SU-DHL-6 (cell line): ENCODE measurements around the gene EPB41L4A.

Experiments
- H2AFZ ChIP-seq: fragments of 200-600 bp; sonication (generic); 2 replicates; pipeline ENCODE4 v1.6.1; 2014; ENCODE audit warnings: low read depth, mild to moderate bottlenecking, moderate library complexity, mixed read lengths, antibody characterized with exemption, low read length; ENCODE audit not compliant: severe bottlenecking
- H3F3A ChIP-seq: fragments of 200-600 bp; shearing (Covaris generic); 2 replicates; pipeline ENCODE4 v1.6.0; 2016; ENCODE audit warnings: antibody characterized with exemption, mild to moderate bottlenecking; ENCODE audit not compliant: insufficient read depth
- H3K27ac ChIP-seq: fragments of 200-600 bp; sonication (generic); 2 replicates; pipeline ENCODE4 v1.5.1; 2016; ENCODE audit warnings: low read depth, mild to moderate bottlenecking, low read length, moderate library complexity, mixed read lengths
- H3K27me3 ChIP-seq: fragments of 200-600 bp; sonication (generic), shearing (Covaris generic); 2 replicates; pipeline ENCODE4 v1.6.0; 2014; ENCODE audit warnings: mild to moderate bottlenecking, low read length
- H3K36me3 ChIP-seq: fragments of 200-600 bp; sonication (generic); 2 replicates; pipeline ENCODE4 v1.6.1; 2014; ENCODE audit warnings: mild to moderate bottlenecking, low read length, mixed read lengths
- H3K4me2 ChIP-seq: fragments of 300-600, 200-600 bp; shearing (Covaris generic), sonication (generic); 2 replicates; pipeline ENCODE4 v1.6.0; 2014; ENCODE audit warnings: low read length, low read depth, mild to moderate bottlenecking; ENCODE audit not compliant: poor library complexity, severe bottlenecking
- H3K4me3 ChIP-seq: fragments of 200-600 bp; sonication (generic); 2 replicates; pipeline ENCODE4 v1.5.1; 2014; ENCODE audit warnings: antibody characterized with exemption, low read length, mild to moderate bottlenecking, mixed read lengths; ENCODE audit not compliant: insufficient read depth, poor library complexity, severe bottlenecking
- H3K79me2 ChIP-seq: fragments of 200-600 bp; sonication (generic); 2 replicates; pipeline ENCODE4 v1.6.1; 2014; ENCODE audit warnings: mild to moderate bottlenecking, low read length, moderate library complexity; ENCODE audit not compliant: insufficient read depth
- H3K9ac ChIP-seq: fragments of 200-600 bp; sonication (generic); 2 replicates; pipeline ENCODE4 v1.7.0; 2014; ENCODE audit warnings: mild to moderate bottlenecking, low read length
- H3K9me2 ChIP-seq: fragments of 200-600 bp; sonication (generic); replicated peaks from 2 replicates; pipeline ENCODE4 v1.6.1; 2014; ENCODE audit warnings: low read length; ENCODE audit not compliant: insufficient read depth
- H3K9me3 ChIP-seq: fragments of 200-600 bp; sonication (generic); 2 replicates; pipeline ENCODE4 v1.6.1; 2014; ENCODE audit warnings: low read length, mixed read lengths; ENCODE audit not compliant: insufficient read depth
- H4K20me1 ChIP-seq: fragments of 200-600 bp; sonication (generic); 2 replicates; pipeline ENCODE4 v1.6.1; 2014; ENCODE audit warnings: low read depth, mild to moderate bottlenecking, antibody characterized with exemption, low read length, moderate library complexity, mixed read lengths
- EZH2phosphoT487 ChIP-seq: fragments of 200-600 bp; sonication (generic), shearing (Covaris generic); conservative IDR thresholded peaks from 2 replicates; pipeline ENCODE4 v1.6.1; 2018; ENCODE audit warnings: mild to moderate bottlenecking, antibody characterized with exemption, low read length, moderate library complexity, mixed read lengths
- TF ChIP-seq, protein P1 (sequence below): fragments of 200-600 bp; sonication (generic); IDR thresholded peaks from one replicate; pipeline ENCODE4 v1.5.1; 2017; ENCODE audit warnings: antibody characterized with exemption, mild to moderate bottlenecking, low read length, moderate library complexity; ENCODE audit not compliant: insufficient read depth, poor library complexity, severe bottlenecking

The EPB41L4A gene

DNA sequence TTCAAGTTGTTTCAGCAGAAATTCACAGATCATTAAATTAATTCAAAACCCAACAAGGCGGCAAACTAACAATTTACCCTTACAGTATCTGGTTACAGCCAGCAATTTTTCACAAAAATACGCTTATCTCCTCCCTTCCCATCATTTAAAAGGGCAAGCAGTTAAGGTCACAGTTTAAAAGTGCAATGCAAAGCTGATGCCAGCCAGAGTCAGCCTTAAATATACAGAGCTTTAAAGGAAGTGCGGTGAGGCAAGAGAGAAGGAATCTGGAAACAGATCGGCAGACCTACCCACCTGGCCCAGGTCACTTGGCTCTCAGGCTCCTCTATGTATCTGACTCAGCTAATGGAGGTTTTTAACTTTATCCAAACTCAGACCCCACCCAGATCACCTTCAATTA lies 31.0 kb downstream of the EPB41L4A start:
- Histone ChIP-seq H3K9ac (no peak overlapping the region), H3F3A (no peaks in the 10 kb centered on the region), H2AFZ (no peak overlapping the region), H3K79me2 (no peaks in the 10 kb centered on the region), H3K27ac (no peak overlapping the region), H3K4me2 (no peak overlapping the region), H3K4me3 (no peak overlapping the region), H3K9me3 (no peaks in the 10 kb centered on the region), H3K9me2 (no peaks in the 10 kb centered on the region), H3K27me3 (no peaks in the 10 kb centered on the region), H4K20me1 (no peaks in the 10 kb centered on the region), H3K36me3 (no peaks in the 10 kb centered on the region)
- TF ChIP-seq, protein P1, sequence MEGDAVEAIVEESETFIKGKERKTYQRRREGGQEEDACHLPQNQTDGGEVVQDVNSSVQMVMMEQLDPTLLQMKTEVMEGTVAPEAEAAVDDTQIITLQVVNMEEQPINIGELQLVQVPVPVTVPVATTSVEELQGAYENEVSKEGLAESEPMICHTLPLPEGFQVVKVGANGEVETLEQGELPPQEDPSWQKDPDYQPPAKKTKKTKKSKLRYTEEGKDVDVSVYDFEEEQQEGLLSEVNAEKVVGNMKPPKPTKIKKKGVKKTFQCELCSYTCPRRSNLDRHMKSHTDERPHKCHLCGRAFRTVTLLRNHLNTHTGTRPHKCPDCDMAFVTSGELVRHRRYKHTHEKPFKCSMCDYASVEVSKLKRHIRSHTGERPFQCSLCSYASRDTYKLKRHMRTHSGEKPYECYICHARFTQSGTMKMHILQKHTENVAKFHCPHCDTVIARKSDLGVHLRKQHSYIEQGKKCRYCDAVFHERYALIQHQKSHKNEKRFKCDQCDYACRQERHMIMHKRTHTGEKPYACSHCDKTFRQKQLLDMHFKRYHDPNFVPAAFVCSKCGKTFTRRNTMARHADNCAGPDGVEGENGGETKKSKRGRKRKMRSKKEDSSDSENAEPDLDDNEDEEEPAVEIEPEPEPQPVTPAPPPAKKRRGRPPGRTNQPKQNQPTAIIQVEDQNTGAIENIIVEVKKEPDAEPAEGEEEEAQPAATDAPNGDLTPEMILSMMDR = no peak
- no peak for TF ChIP-seq EZH2phosphoT487

DNA sequence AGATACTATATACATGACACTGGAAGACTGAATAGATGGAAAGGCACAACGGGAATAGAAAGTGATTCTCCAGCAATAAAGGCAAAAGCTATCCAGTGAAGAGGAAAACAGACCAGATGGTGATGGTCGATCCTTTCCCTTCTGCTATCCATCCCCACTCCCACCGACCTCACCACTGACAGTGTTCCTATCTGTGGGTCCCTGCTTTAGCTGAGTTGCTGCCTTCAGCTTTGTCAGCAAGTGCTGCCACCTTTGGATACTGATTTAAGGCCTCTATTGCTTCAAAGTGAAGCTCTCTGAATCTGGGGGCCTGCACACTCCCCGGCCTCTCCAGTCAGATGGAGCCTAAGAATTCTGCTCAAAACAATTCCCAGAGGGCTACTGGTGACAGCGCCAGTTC lies 32.3 kb downstream of the EPB41L4A start:
- Histone ChIP-seq H3K9me3 (no peaks in the 10 kb centered on the region), H3K9ac (no peak overlapping the region), H4K20me1 (no peaks in the 10 kb centered on the region), H3K4me3 (no peak overlapping the region), H2AFZ (no peak overlapping the region), H3K36me3 (no peaks in the 10 kb centered on the region), H3K27me3 (no peaks in the 10 kb centered on the region), H3F3A (no peaks in the 10 kb centered on the region), H3K9me2 (no peaks in the 10 kb centered on the region), H3K27ac (no peak overlapping the region), H3K79me2 (no peaks in the 10 kb centered on the region), H3K4me2 (no peak overlapping the region)
- TF ChIP-seq EZH2phosphoT487 = no peak
- TF ChIP-seq, protein P1 = no peak

DNA sequence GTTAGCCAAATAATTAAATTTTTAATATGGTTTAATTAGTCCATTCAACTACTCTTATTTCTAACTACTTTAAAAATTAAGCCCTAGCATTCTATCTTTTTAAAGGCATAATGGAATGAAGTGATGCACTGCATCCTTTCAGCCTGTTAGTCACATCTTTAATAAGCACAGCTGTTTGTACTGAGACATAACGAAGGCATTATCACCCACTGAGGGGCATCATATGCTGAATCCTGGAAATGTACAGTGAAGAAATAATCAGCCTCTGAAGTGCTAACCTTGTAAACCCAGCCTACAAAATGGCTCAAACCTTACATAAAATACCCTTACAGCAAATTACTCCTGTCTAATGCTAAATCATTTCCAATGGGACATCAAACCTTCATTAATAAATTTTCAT lies 33.1 kb downstream of the EPB41L4A start:
- no peak overlapping the region for H3K27ac ChIP-seq
- no peak overlapping the region for H3K4me3 ChIP-seq
- no peaks in the 10 kb centered on the region for H3K79me2 ChIP-seq
- no peaks in the 10 kb centered on the region for H3K36me3 ChIP-seq
- no peaks in the 10 kb centered on the region for H3K27me3 ChIP-seq
- no peaks in the 10 kb centered on the region for H3F3A ChIP-seq
- H2AFZ ChIP-seq = no peak overlapping the region
- no peak overlapping the region for H3K4me2 ChIP-seq
- no peak for TF ChIP-seq EZH2phosphoT487
- TF ChIP-seq, protein P1 = no peak
- no peak overlapping the region for H3K9ac ChIP-seq
- H4K20me1 ChIP-seq = no peaks in the 10 kb centered on the region
- H3K9me2 ChIP-seq = no peaks in the 10 kb centered on the region
- no peaks in the 10 kb centered on the region for H3K9me3 ChIP-seq
